HG03097 (cell line): ENCODE measurements around the gene ABCB6.

ENCODE experiments used
- ATAC-seq: cut with Tn5 transposase; IDR thresholded peaks from one replicate; pipeline ENCODE4 v1.9.1; 2021; ENCODE audit not compliant: unreplicated experiment, low FRiP score

The ABCB6 gene

GRCh38 chr2:219172231-219173154, 46.3 kb downstream of the ABCB6 start:
- ATAC-seq, result no peak

DNA sequence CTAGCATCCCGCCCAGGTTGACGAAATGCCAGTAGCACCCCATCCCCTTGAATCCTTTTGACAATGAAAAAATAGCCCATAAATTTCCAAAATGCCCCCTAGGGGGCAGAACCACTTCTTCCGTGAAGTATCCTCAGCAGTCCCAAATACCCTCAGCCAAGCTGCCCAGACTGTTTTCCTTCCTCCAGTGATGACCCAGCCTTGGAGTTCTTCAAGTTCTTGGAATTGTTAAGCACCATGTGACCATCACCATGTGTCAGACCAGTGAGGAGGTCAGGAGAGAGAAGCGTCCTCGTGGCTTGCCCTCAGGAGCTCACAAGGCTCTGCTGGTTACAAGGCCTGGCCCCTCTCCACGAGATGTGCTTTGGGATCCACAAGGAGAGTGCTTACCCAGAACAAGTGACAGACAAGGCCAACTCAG, 47.5 kb downstream of the ABCB6 start:
- no peak for ATAC-seq

DNA sequence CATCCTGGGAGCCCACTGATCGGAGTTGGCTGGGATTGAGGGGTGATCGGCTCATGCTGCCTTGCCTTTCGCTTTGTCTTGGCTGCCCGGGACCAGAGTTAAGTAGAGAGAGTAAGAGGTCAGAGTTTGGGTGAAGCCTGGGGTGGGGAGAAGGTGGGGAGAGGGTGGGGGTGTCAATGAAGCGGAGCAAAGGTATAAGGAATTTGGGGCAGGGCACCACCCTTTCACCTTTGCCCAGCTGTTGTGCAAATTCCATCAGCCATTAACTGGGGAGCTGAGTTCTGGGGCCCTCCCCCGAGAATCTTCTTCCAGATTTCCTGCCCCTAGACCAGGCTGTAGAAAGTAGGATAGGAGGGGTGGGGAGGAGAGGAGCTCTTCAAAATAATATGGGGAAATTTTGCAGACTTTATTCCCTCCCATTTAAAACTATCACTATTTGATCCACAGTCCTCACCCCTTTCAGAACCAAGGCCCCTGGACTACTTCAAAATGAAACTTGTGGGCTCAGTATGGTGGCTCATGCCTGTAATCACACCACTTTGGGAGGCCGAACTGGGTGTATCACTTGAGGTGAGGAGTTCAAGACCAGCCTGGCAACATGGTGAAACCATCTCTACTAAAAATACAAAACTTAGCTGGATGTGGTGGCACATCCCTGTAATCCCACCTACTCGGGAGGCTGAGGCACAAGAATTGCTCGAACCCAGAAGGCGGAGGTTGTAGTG, 48.7 kb downstream of the ABCB6 start, which contains the start of gene SLC23A3:
Gene SLC23A3 (minus strand): TSS at position 100 of the 725 bp plus-strand sequence. CDS start 45 bp downstream, at position 55.
- ATAC-seq, result no peak

- no peak for ATAC-seq
Measured at GRCh38 chr2:219168932-219169331, 49.8 kb downstream of the ABCB6 start.

DNA sequence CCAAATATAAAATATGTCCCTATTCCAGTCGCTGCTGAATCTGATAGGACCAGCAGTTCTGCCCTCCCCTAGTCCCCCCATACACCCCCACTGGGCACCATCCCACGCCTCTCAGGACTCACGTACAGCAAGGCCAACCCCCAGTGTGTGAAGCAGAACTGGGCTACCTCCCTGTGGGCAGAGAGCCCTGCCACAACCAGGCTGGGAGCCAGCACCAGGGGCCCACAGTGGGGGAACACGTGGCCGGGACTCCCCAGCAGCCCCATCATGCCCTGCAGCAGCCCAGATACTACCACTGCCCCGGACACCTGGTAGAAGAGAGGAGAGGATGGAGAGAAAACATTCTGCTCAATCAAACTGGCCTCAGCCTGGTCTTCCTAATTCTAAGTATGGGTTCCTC, 50.2 kb downstream of the ABCB6 start:
- no peak for ATAC-seq

GRCh38 chr2:219167997-219168396, 50.8 kb downstream of the ABCB6 start:
- no peak for ATAC-seq

- no peak for ATAC-seq
Measured at GRCh38 chr2:219165058-219165911, 53.5 kb downstream of the ABCB6 start.

GRCh38 chr2:219163156-219163555, 55.6 kb downstream of the ABCB6 start:
- ATAC-seq, result no peak

DNA sequence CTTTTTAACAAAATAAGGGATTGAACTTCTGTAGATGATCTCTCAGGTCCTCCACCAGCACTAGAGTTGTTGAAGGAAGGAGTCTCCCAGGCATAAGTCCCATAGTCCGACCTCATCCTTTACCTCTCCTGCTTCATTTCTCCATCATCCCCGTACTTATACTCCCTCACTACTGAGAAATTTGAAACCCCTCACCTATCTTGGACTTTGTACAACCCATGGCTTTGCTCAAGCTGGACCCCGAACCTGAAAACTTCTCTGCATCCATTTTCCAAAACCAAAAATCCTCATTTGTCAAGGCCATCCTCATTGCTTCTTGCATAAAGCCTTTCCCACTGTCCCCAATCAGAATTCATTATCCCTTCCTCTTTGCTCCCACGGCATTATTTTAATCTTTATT, 57.7 kb downstream of the ABCB6 start:
- ATAC-seq, result no peak

GRCh38 chr2:219160186-219161017, 58.4 kb downstream of the ABCB6 start, which contains the start of gene NHEJ1:
Gene NHEJ1, minus strand, starts transcription at chr2:219160815. Its CDS starts 2,453 bp downstream, at chr2:219158362.
- peak; percentile 88 for ATAC-seq
